ENCODE data around the gene SPATA3. TPM values are rescaled to one million over a fixed set of nuclear protein-coding genes. Genes with fewer than 3 reads are reported as not detected.
"Not testable (repeated sequence)": the region's sequence is repeated elsewhere in the genome, so short reads cannot be mapped to it uniquely, and the experiment has no call there.

SPATA3 gene
- total RNA-seq, 2 donors from 2014 or later, result not detected

DNA sequence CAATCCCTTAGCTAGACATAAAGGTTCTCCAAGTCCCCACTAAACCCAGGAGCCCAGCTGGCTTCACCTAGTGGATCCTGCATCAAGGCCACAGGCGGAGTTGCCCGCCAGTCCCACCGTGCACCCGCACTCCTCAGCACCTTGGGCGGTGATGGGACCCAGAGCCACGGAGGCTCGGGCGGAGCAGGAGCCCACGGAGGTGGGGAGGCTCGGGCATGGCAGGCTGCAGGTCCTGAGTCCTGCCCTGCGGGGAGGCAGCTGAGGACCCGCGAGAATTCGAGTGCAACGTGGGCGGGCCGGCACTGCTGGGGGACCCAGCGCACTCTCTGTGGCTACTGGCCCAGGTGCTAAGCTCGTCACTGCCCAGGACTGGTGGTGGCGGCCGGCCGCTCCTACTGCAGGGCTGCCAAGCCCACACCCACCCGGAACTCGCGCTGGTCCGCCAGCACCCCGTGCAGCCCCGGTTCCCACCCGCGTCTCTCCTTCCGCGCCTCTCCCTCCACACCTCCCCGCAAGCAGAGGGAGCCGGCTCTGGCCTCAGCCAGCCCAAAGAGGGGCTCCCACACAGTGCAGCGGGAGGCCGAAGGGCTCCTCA is 31.7 kb upstream of the SPATA3 start:
- WGBS, 2 donors, result 93 to 100% methylated on average over 9 to 36 of the region's 36 CpGs
- Histone ChIP-seq H3K27ac (no peak overlapping the region), H3K27me3 (no peaks in the 10 kb centered on the region), H3K36me3 (replicated peaks in 1 of 2; ENCODE audit: insufficient read depth in 1 of 2, low read depth in 2 of 2) (no peaks in the 10 kb centered on the region), H3K4me3 (no peak overlapping the region), H3K4me1 (no peaks in the 10 kb centered on the region), H3K9me3 (no peaks in the 10 kb centered on the region)
- DNase-seq (no peak), ATAC-seq (no peak)
- intact Hi-C loops (cut with DNase I), result no loop called here
- TF ChIP-seq POLR2A (IDR thresholded peaks at IDR 0.05), result no peak
- TF ChIP-seq, protein P1, sequence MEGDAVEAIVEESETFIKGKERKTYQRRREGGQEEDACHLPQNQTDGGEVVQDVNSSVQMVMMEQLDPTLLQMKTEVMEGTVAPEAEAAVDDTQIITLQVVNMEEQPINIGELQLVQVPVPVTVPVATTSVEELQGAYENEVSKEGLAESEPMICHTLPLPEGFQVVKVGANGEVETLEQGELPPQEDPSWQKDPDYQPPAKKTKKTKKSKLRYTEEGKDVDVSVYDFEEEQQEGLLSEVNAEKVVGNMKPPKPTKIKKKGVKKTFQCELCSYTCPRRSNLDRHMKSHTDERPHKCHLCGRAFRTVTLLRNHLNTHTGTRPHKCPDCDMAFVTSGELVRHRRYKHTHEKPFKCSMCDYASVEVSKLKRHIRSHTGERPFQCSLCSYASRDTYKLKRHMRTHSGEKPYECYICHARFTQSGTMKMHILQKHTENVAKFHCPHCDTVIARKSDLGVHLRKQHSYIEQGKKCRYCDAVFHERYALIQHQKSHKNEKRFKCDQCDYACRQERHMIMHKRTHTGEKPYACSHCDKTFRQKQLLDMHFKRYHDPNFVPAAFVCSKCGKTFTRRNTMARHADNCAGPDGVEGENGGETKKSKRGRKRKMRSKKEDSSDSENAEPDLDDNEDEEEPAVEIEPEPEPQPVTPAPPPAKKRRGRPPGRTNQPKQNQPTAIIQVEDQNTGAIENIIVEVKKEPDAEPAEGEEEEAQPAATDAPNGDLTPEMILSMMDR (IDR thresholded peaks at IDR 0.05), result no peak

DNA sequence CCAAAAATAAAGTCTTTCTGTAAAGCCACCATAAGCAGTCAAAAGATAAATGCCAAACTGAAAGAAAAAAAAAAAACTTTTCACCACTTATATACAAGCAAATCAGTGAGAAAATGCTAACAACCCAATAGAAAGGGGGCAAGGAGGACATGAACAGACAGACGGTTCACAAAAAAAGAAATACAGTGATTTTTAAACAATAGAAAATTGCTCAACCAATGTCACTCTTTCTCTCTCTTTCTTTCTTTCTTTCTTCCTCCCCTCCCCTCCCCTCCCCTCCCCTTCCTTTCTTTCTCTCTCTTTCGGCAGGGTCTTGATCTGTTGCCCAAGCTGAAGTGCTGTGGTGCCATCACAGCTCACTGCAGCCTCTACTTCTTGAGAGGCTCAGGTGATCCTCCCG is 28.8 kb upstream of the SPATA3 start:
- Histone ChIP-seq H3K4me1 (no peaks in the 10 kb centered on the region), H3K4me3 (no peak overlapping the region), H3K9me3 (no peaks in the 10 kb centered on the region), H3K27ac (no peak overlapping the region), H3K27me3 (no peaks in the 10 kb centered on the region), H3K36me3 (replicated peaks in 1 of 2; ENCODE audit: insufficient read depth in 1 of 2, low read depth in 2 of 2) (no peaks in the 10 kb centered on the region)
- intact Hi-C loops (cut with DNase I), result no loop called here
- no peak for ATAC-seq
- 70 to 78% methylated on average over 3 of the region's 3 CpGs for WGBS, 2 donors
- TF ChIP-seq, protein P1 (IDR thresholded peaks at IDR 0.05), result no peak
- no peak for TF ChIP-seq POLR2A (IDR thresholded peaks at IDR 0.05)
- no peak for DNase-seq

- WGBS, 2 donors, result 82 to 89% methylated on average over 6 of the region's 6 CpGs
- H3K4me1 ChIP-seq; intact Hi-C loops (cut with DNase I); H3K36me3 ChIP-seq (replicated peaks in 1 of 2; ENCODE audit: insufficient read depth in 1 of 2, low read depth in 2 of 2); H3K9me3 ChIP-seq; H3K4me3 ChIP-seq; H3K27ac ChIP-seq; DNase-seq; ATAC-seq; H3K27me3 ChIP-seq: not testable (repeated sequence)
Measured at GRCh38 chr2:230968314-230968713, 27.6 kb upstream of the SPATA3 start.

- Histone ChIP-seq H3K4me3 (no peak overlapping the region), H3K27ac (no peak overlapping the region), H3K4me1 (no peaks in the 10 kb centered on the region), H3K36me3 (replicated peaks in 1 of 2; ENCODE audit: insufficient read depth in 1 of 2, low read depth in 2 of 2) (no peaks in the 10 kb centered on the region), H3K9me3 (no peaks in the 10 kb centered on the region), H3K27me3 (no peaks in the 10 kb centered on the region)
- 71 to 75% methylated on average over 13 to 16 of the region's 16 CpGs for WGBS, 2 donors
- DNase-seq (no peak), ATAC-seq (no peak)
- intact Hi-C loops (cut with DNase I), result no loop called here
- TF ChIP-seq, protein P1 (IDR thresholded peaks at IDR 0.05), result no peak
- TF ChIP-seq POLR2A (IDR thresholded peaks at IDR 0.05), result no peak
Measured at GRCh38 chr2:230968921-230969658, 26.8 kb upstream of the SPATA3 start.

DNA sequence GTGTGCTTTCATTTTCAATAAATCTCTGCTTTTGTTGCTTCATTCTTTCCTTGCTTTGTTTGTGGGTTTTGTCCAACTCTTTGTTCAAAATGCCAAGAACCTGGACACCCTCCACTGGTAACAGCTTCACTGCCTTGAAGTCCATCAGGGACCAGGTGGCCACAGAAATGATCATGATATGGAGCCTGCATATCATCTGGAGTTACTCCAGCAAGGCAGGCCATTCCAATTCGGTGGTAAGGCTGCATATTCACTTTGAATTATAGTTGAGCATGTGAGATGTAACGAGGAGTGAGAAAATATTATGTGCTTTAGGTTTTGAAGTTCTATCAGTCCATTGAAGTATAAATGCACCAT is 26.3 kb upstream of the SPATA3 start:
- Histone ChIP-seq H3K27me3 (no peaks in the 10 kb centered on the region), H3K4me1 (no peaks in the 10 kb centered on the region), H3K4me3 (no peak overlapping the region), H3K9me3 (no peaks in the 10 kb centered on the region), H3K36me3 (replicated peaks in 1 of 2; ENCODE audit: insufficient read depth in 1 of 2, low read depth in 2 of 2) (no peaks in the 10 kb centered on the region), H3K27ac (no peak overlapping the region)
- DNase-seq, result no peak
- TF ChIP-seq, protein P1 (IDR thresholded peaks at IDR 0.05), result no peak
- ATAC-seq, result no peak
- intact Hi-C loops (cut with DNase I), result no loop called here
- WGBS, 2 donors, result 46 to 53% methylated on average over 2 of the region's 2 CpGs
